IMR-90 (cell line): ENCODE measurements around the gene SIRT7. TPM values are rescaled to one million over a fixed set of nuclear protein-coding genes. Genes with fewer than 3 reads are reported as not detected.

ENCODE experiments used
- ATAC-seq: fragments of 200-7000 bp; cut with Tn5 transposase; 2 replicates; pipeline ENCODE4 v1.9.1; 2020; ENCODE audit warnings: low read depth, mild to moderate bottlenecking, moderate library complexity
- BruUV-seq: library from RNA; stranded (reverse); fragments of 400-500 nt; replicated peaks from 2 replicates; lab custom pipeline; 2021; lab: Mats Ljungman, UMichigan
- CTCF ChIA-PET: fragments of 300-600 bp; formaldehyde crosslinking; extraction: SDS; loops from one replicate; lab custom pipeline; 2021; ENCODE audit warnings: antibody characterized with exemption; lab: Yijun Ruan, JAX
- POLR2A ChIA-PET: fragments of 300-600 bp; sonication (Branson Sonifier 250); formaldehyde crosslinking; loops from one replicate; lab custom pipeline; 2022; ENCODE audit warnings: antibody characterized with exemption; ENCODE audit not compliant: unreplicated experiment; lab: Charles Lee
- DNase-seq: peaks from one replicate; pipeline ENCODE4 v3.0.0; 2013
- H2AFZ ChIP-seq: replicated peaks from 2 replicates; pipeline ENCODE3; 2013; ENCODE audit warnings: low read length, mild to moderate bottlenecking; ENCODE audit not compliant: poor library complexity
- H2AK5ac ChIP-seq: 2 replicates; pipeline ENCODE4 v1.6.1; 2013; ENCODE audit warnings: low read depth, low read length, inconsistent platforms
- H2AK9ac ChIP-seq: replicated peaks from 2 replicates; pipeline ENCODE3; 2013; ENCODE audit warnings: mild to moderate bottlenecking, low read depth, low read length, moderate library complexity; ENCODE audit not compliant: poor library complexity
- H2BK120ac ChIP-seq: 2 replicates; pipeline ENCODE4 v1.6.1; 2013; ENCODE audit warnings: low read depth, low read length, inconsistent platforms
- H2BK15ac ChIP-seq: 3 replicates; pipeline ENCODE4 v1.6.1; 2013; ENCODE audit warnings: low read depth, low read length, inconsistent platforms
- H2BK20ac ChIP-seq: 2 replicates; pipeline ENCODE4 v1.6.1; 2013; ENCODE audit warnings: low read depth, mild to moderate bottlenecking, inconsistent platforms, low read length, moderate library complexity
- H2BK5ac ChIP-seq: 2 replicates; pipeline ENCODE4 v1.6.1; 2013; ENCODE audit warnings: mild to moderate bottlenecking, low read depth, low read length, inconsistent platforms; ENCODE audit not compliant: poor library complexity, severe bottlenecking
- H3K14ac ChIP-seq: replicated peaks from 2 replicates; pipeline ENCODE4 v1.6.1; 2013; ENCODE audit warnings: low read depth, low read length, inconsistent platforms
- H3K18ac ChIP-seq: 2 replicates; pipeline ENCODE4 v1.6.1; 2013; ENCODE audit warnings: low read depth, low read length, control low read depth
- H3K23ac ChIP-seq: 2 replicates; pipeline ENCODE4 v1.6.1; 2013; ENCODE audit warnings: low read depth, low read length, inconsistent platforms
- H3K27ac ChIP-seq: 2 replicates; pipeline ENCODE4 v1.5.1; 2013; ENCODE audit warnings: mild to moderate bottlenecking, control low read depth, low read length; ENCODE audit not compliant: insufficient read depth
- H3K27me3 ChIP-seq: 2 replicates; pipeline ENCODE4 v1.6.1; 2013; ENCODE audit warnings: low read length; ENCODE audit not compliant: control insufficient read depth, insufficient read depth
- H3K36me3 ChIP-seq: 2 replicates; pipeline ENCODE4 v1.6.1; 2013; ENCODE audit warnings: low read length, mixed read lengths; ENCODE audit not compliant: control insufficient read depth, insufficient read depth
- H3K4ac ChIP-seq: 2 replicates; pipeline ENCODE4 v1.6.1; 2013; ENCODE audit warnings: low read depth, low read length, inconsistent platforms
- H3K4me1 ChIP-seq: 2 replicates; pipeline ENCODE4 v1.6.1; 2013; ENCODE audit warnings: low read length, mixed read lengths; ENCODE audit not compliant: control insufficient read depth, insufficient read depth
- H3K4me2 ChIP-seq: 2 replicates; pipeline ENCODE4 v1.6.1; 2013; ENCODE audit warnings: low read depth, mild to moderate bottlenecking, control low read depth, low read length, moderate library complexity
- H3K4me3 ChIP-seq: 2 replicates; pipeline ENCODE4 v1.5.1; 2013; ENCODE audit warnings: low read depth, mild to moderate bottlenecking, control low read depth, low read length, moderate library complexity; ENCODE audit not compliant: insufficient read depth
- H3K56ac ChIP-seq: 2 replicates; pipeline ENCODE4 v1.6.1; 2013; ENCODE audit warnings: low read length, inconsistent platforms; ENCODE audit not compliant: insufficient read depth; ENCODE audit errors: extremely low read depth
- H3K79me1 ChIP-seq, 2 experiments: 2 replicates each; pipeline ENCODE4 v1.6.1; 2013; ENCODE audit warnings: low read length in 2 of 2, inconsistent platforms in 1 of 2, low read depth in 1 of 2
- H3K9ac ChIP-seq: 2 replicates; pipeline ENCODE4 v1.6.1; 2013; ENCODE audit warnings: low read depth, low read length, control low read depth
- H3K9me1 ChIP-seq: 2 replicates; pipeline ENCODE4 v1.6.1; 2013; ENCODE audit warnings: low read length, inconsistent platforms; ENCODE audit not compliant: insufficient read depth
- H3K9me3 ChIP-seq: 2 replicates; pipeline ENCODE4 v1.6.1; 2013; ENCODE audit warnings: low read length; ENCODE audit not compliant: control insufficient read depth, insufficient read depth
- H4K20me1 ChIP-seq: 2 replicates; pipeline ENCODE4 v1.6.1; 2013; ENCODE audit warnings: low read length, inconsistent platforms; ENCODE audit not compliant: insufficient read depth
- H4K5ac ChIP-seq: 2 replicates; pipeline ENCODE4 v1.6.1; 2013; ENCODE audit warnings: mild to moderate bottlenecking, low read depth, low read length, control low read depth
- H4K8ac ChIP-seq, 2 experiments: 2 replicates each; pipeline ENCODE4 v1.6.1; 2013; ENCODE audit warnings: low read depth in 2 of 2, low read length in 2 of 2, control low read depth in 1 of 2, inconsistent platforms in 1 of 2
- H4K91ac ChIP-seq: 2 replicates; pipeline ENCODE4 v1.6.1; 2013; ENCODE audit warnings: low read depth, low read length, inconsistent platforms; ENCODE audit not compliant: insufficient read depth
- BHLHE40 ChIP-seq: fragments of 150-350 bp; IDR thresholded peaks from 2 replicates; pipeline ENCODE4 v1.6.1; 2016; ENCODE audit warnings: mild to moderate bottlenecking, low read depth, low read length
- CEBPB ChIP-seq: IDR thresholded peaks from 2 replicates; pipeline ENCODE4 v1.6.1; 2012; ENCODE audit warnings: low read depth, low read length, improper control_type of control experiment
- CHD1 ChIP-seq: IDR thresholded peaks from 2 replicates; pipeline ENCODE4 v1.6.1; 2012; ENCODE audit warnings: low read depth, low read length, improper control_type of control experiment
- FOS ChIP-seq: fragments of 150-350 bp; IDR thresholded peaks from 2 replicates; pipeline ENCODE4 v1.6.1; 2016; ENCODE audit warnings: low read depth, low read length
- MAFK ChIP-seq: IDR thresholded peaks from 2 replicates; pipeline ENCODE4 v1.6.1; 2012; ENCODE audit warnings: low read depth, low read length, improper control_type of control experiment
- MAZ ChIP-seq: IDR thresholded peaks from 2 replicates; pipeline ENCODE4 v1.6.1; 2012; ENCODE audit warnings: low read depth, mild to moderate bottlenecking, low read length, improper control_type of control experiment, moderate library complexity, borderline replicate concordance
- MXI1 ChIP-seq: IDR thresholded peaks from 2 replicates; pipeline ENCODE4 v1.6.1; 2012; ENCODE audit warnings: low read depth, mild to moderate bottlenecking, low read length, moderate library complexity, borderline replicate concordance
- NFE2L2 ChIP-seq: fragments of 150-350 bp; IDR thresholded peaks from 2 replicates; pipeline ENCODE4 v1.6.1; 2016; ENCODE audit warnings: low read depth, mild to moderate bottlenecking, low read length
- POLR2A ChIP-seq: IDR thresholded peaks from 2 replicates; pipeline ENCODE4 v1.6.1; 2012; ENCODE audit warnings: mild to moderate bottlenecking, low read depth, low read length
- RAD21 ChIP-seq: IDR thresholded peaks from 2 replicates; pipeline ENCODE4 v1.6.1; 2012; ENCODE audit warnings: low read length, improper control_type of control experiment
- RCOR1 ChIP-seq: IDR thresholded peaks from 2 replicates; pipeline ENCODE4 v1.6.1; 2012; ENCODE audit warnings: mild to moderate bottlenecking, low read length, improper control_type of control experiment; ENCODE audit not compliant: insufficient replicate concordance
- RFX5 ChIP-seq: IDR thresholded peaks from 2 replicates; pipeline ENCODE4 v1.8.0; 2012; ENCODE audit warnings: low read depth, mild to moderate bottlenecking, low read length, moderate library complexity
- SMC3 ChIP-seq: fragments of 150-350 bp; IDR thresholded peaks from 2 replicates; pipeline ENCODE4 v1.6.1; 2016; ENCODE audit warnings: low read depth, mild to moderate bottlenecking, antibody characterized with exemption, low read length, moderate library complexity
- WGBS, 2 experiments: methylation state at CpG; one replicate each; pipeline versions ENCODE4 v1.1.5 to v1.1.7; 2013; ENCODE audit warnings: missing lambda C conversion rate in 2 of 2; ENCODE audit not compliant: insufficient read length in 1 of 2; ENCODE audit errors: extremely low coverage in 2 of 2; 5-methylcytosine and 5-hydroxymethylcytosine counted together
- dilution Hi-C: fragments of 300-500 bp; cut with HindIII; formaldehyde crosslinking; loops from one replicate; pipeline ENCODE4 v1.14.3; 2018; ENCODE audit warnings: low sequenced_read_pairs; ENCODE audit not compliant: unreplicated experiment
- in situ Hi-C: fragments of 300-500 bp; cut with MboI; formaldehyde crosslinking; loops from 3 replicates; pipeline ENCODE4 v1.14.3; 2019; ENCODE audit warnings: low sequenced_read_pairs, inconsistent platforms, mixed read lengths
- intact Hi-C: fragments of 100-400 bp; cut with micrococcal nuclease; formaldehyde crosslinking; loops from 2 replicates; pipeline ENCODE4 v1.10.0; 2022
- polyA plus RNA-seq, 3 experiments: library from polyadenylated mRNA; depleted of rRNA; stranded (reverse); fragments of >200 nt; gene quantifications; 2 replicates each; pipeline ENCODE4 v1.2.3, GENCODE V29; 2012; ENCODE audit warnings: low replicate concordance in 1 of 3
- total RNA-seq: library from RNA; depleted of rRNA; stranded (reverse); fragments of >200 nt; gene quantifications from 2 replicates; pipeline ENCODE4 v1.2.3, GENCODE V29; 2012
- TF ChIP-seq, protein P1 (sequence below): fragments of 150-350 bp; IDR thresholded peaks from 2 replicates; pipeline ENCODE4 v1.6.1; 2017; ENCODE audit warnings: mild to moderate bottlenecking, antibody characterized with exemption, low read length, low read depth
- TF ChIP-seq, protein P2 (sequence below): fragments of 150-350 bp; IDR thresholded peaks from 2 replicates; pipeline ENCODE4 v1.6.1; 2016; ENCODE audit warnings: low read depth, mild to moderate bottlenecking, low read length, moderate library complexity, borderline replicate concordance
- TF ChIP-seq, protein P3 (sequence below): conservative IDR thresholded peaks from 2 replicates; pipeline ENCODE4 v1.5.1; 2012; ENCODE audit warnings: mild to moderate bottlenecking, low read depth, low read length, improper control_type of control experiment

Gene SIRT7
- total and polyA plus RNA-seq, 2 of the 4 experiments (the other 2 are of a cell fraction), result 14.5 to 19.8 TPM

DNA sequence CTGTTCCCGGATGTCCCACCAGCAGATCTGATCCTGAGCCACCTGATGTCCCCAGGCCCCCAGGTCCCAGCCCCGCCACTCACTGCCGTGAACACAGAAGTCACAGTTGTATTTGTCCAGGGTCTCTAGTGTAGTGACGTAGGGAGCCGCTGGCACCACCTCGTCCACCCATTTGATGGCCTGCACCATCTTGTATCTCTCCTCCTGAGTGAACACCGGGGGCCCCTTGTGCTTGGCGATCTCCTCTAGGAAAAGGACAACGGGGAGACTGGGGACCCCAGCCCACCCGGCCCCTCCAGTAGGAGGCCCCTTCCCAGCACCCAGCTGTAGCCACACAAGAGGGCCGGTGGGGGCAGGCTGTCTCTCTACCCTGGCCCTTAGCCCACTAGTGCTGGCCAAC lies 9.2 kb downstream of the SIRT7 start:
- peak overlapping the region; percentile 35 for H2AK9ac ChIP-seq
- H3K4me3 ChIP-seq, result no peak overlapping the region
- no peak overlapping the region for H3K4me2 ChIP-seq
- dilution Hi-C loops (no loop called here), intact Hi-C loops (no loop called here), in situ Hi-C loops (no loop called here)
- no peak for ATAC-seq
- no peak overlapping the region for H3K4ac ChIP-seq
- no peak overlapping the region for H4K91ac ChIP-seq
- H3K18ac ChIP-seq, result no peak overlapping the region
- POLR2A ChIA-PET, result no interaction called here
- H3K4me1 ChIP-seq, result peaks cover 5% of the 10 kb centered on the region
- no peak overlapping the region for H4K8ac ChIP-seq
- DNase-seq, result no peak
- H3K36me3 ChIP-seq, result peaks cover 30% of the 10 kb centered on the region
- H4K20me1 ChIP-seq, result peaks cover 14% of the 10 kb centered on the region
- H4K5ac ChIP-seq, result no peak overlapping the region
- WGBS, 2 experiments, result 100% methylated on average over 2 of the region's 11 CpGs; no CpG with 5 or more reads in 1 of the 2 experiments
- no peak overlapping the region for H2BK120ac ChIP-seq
- H3K9ac ChIP-seq, result no peak overlapping the region
- H3K14ac ChIP-seq, result no peak overlapping the region
- no peak overlapping the region for H3K27ac ChIP-seq
- no peak overlapping the region for H2AFZ ChIP-seq
- peaks cover 0 to 18% of the 10 kb centered on the region in 2 experiments; a peak in 2 of 4 replicates for H3K79me1 ChIP-seq
- H2BK15ac ChIP-seq, result no peak overlapping the region
- 0 out of 2 replicates have a peak, but pooled peaks cover 4% of the 10 kb centered on the region for H3K9me1 ChIP-seq
- no peak overlapping the region for H2AK5ac ChIP-seq
- CTCF ChIA-PET, result no interaction called here
- no peaks in the 10 kb centered on the region for H3K27me3 ChIP-seq
- no TSS peak for BruUV-seq
- H2BK20ac ChIP-seq, result no peak overlapping the region
- H3K56ac ChIP-seq, result no peak overlapping the region
- H3K23ac ChIP-seq, result no peak overlapping the region
- TF ChIP-seq RAD21 (no peak), NFE2L2 (no peak), POLR2A (no peak), SMC3 (no peak), MXI1 (no peak), RFX5 (no peak), CEBPB (no peak), RCOR1 (no peak), CHD1 (no peak), FOS (no peak), BHLHE40 (no peak), MAFK (no peak), MAZ (no peak)
- TF ChIP-seq, protein P1, sequence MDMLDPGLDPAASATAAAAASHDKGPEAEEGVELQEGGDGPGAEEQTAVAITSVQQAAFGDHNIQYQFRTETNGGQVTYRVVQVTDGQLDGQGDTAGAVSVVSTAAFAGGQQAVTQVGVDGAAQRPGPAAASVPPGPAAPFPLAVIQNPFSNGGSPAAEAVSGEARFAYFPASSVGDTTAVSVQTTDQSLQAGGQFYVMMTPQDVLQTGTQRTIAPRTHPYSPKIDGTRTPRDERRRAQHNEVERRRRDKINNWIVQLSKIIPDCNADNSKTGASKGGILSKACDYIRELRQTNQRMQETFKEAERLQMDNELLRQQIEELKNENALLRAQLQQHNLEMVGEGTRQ, result no peak
- TF ChIP-seq, protein P2, sequence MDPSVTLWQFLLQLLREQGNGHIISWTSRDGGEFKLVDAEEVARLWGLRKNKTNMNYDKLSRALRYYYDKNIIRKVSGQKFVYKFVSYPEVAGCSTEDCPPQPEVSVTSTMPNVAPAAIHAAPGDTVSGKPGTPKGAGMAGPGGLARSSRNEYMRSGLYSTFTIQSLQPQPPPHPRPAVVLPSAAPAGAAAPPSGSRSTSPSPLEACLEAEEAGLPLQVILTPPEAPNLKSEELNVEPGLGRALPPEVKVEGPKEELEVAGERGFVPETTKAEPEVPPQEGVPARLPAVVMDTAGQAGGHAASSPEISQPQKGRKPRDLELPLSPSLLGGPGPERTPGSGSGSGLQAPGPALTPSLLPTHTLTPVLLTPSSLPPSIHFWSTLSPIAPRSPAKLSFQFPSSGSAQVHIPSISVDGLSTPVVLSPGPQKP, result no peak
- TF ChIP-seq, protein P3, sequence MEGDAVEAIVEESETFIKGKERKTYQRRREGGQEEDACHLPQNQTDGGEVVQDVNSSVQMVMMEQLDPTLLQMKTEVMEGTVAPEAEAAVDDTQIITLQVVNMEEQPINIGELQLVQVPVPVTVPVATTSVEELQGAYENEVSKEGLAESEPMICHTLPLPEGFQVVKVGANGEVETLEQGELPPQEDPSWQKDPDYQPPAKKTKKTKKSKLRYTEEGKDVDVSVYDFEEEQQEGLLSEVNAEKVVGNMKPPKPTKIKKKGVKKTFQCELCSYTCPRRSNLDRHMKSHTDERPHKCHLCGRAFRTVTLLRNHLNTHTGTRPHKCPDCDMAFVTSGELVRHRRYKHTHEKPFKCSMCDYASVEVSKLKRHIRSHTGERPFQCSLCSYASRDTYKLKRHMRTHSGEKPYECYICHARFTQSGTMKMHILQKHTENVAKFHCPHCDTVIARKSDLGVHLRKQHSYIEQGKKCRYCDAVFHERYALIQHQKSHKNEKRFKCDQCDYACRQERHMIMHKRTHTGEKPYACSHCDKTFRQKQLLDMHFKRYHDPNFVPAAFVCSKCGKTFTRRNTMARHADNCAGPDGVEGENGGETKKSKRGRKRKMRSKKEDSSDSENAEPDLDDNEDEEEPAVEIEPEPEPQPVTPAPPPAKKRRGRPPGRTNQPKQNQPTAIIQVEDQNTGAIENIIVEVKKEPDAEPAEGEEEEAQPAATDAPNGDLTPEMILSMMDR, result no peak
- H2BK5ac ChIP-seq, result no peak overlapping the region
- no peaks in the 10 kb centered on the region for H3K9me3 ChIP-seq
